Cardiac muscle cell (in vitro differentiated cells and primary cell): Measurements from ENCODE around the gene PSME4. TPM values are rescaled to one million over a fixed set of nuclear protein-coding genes. Genes with fewer than 3 reads are reported as not detected.

Experiments
- DNase-seq, 2 donors: peaks; one replicate each; pipeline versions ENCODE4 v3.0.0 to v3.0.0-alpha.2; 2010 to 2017; ENCODE audit warnings: low read depth in 1 of 2, low spot score in 1 of 2
- H3K27ac ChIP-seq: fragments of 200-600 bp; sonication (generic); 2 replicates; pipeline ENCODE4 v1.5.1; 2016
- H3K27me3 ChIP-seq: fragments of 200-600 bp; sonication (generic); 2 replicates; pipeline ENCODE4 v1.6.0; 2016; ENCODE audit warnings: control low read depth
- H3K36me3 ChIP-seq: fragments of 200-600 bp; sonication (generic); 2 replicates; pipeline ENCODE4 v1.5.1; 2016; ENCODE audit warnings: control low read depth
- H3K4me1 ChIP-seq: fragments of 200-600 bp; sonication (generic); 2 replicates; pipeline ENCODE4 v1.8.1; 2017; ENCODE audit warnings: low read depth, mild to moderate bottlenecking, mixed run types
- H3K4me3 ChIP-seq: fragments of 200-600 bp; sonication (generic); 2 replicates; pipeline ENCODE4 v1.5.1; 2016; ENCODE audit warnings: mild to moderate bottlenecking
- H3K9me3 ChIP-seq: fragments of 200-600 bp; sonication (generic); 2 replicates; pipeline ENCODE4 v1.5.1; 2017; ENCODE audit warnings: low read depth, mild to moderate bottlenecking, control low read depth
- polyA plus RNA-seq: library from polyadenylated mRNA; unstranded; fragments of >200 nt; fragmentation: Nextera tagmentation; extraction: Ambion mirVana; gene quantifications from 2 replicates; pipeline ENCODE4 v1.2.1, GENCODE V29; 2016
- total RNA-seq: library from RNA; depleted of rRNA; stranded (reverse); fragments of >200 nt; gene quantifications from 2 replicates; pipeline ENCODE4 v1.2.3, GENCODE V29; 2016
- TF ChIP-seq, protein P1 (sequence below): IDR thresholded peaks from 2 replicates; pipeline ENCODE4 v1.5.1; 2012; ENCODE audit warnings: low read depth, mild to moderate bottlenecking, low read length

The PSME4 gene
- total and polyA plus RNA-seq, 2 experiments from 2014 or later: 8.7 to 27.6 TPM

DNA sequence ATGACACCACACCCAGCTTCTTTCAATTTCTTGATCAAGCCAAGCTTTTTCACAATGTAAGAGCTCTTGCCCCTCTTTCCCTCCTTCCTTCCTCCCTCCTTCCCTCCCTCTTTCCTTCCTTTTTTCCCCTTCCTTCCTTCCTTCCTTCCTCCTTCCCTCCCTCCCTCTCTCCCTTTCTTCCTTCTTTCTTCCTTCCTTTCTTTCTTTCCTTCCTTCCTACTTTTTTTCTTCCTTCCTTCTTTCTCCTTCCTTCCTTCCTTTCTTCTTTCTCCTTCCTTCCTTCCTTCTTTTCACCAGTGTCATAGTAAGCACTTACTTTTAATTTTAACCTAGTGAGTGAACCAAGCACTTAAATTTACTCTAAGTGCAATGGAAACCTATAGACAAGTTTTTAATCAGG lies 21.2 kb upstream of the PSME4 start:
- Histone ChIP-seq H3K36me3 (no peaks in the 10 kb centered on the region), H3K27me3 (no peaks in the 10 kb centered on the region), H3K27ac (no peak overlapping the region), H3K4me3 (no peak overlapping the region), H3K9me3 (no peaks in the 10 kb centered on the region), H3K4me1 (no peaks in the 10 kb centered on the region)
- TF ChIP-seq, protein P1, sequence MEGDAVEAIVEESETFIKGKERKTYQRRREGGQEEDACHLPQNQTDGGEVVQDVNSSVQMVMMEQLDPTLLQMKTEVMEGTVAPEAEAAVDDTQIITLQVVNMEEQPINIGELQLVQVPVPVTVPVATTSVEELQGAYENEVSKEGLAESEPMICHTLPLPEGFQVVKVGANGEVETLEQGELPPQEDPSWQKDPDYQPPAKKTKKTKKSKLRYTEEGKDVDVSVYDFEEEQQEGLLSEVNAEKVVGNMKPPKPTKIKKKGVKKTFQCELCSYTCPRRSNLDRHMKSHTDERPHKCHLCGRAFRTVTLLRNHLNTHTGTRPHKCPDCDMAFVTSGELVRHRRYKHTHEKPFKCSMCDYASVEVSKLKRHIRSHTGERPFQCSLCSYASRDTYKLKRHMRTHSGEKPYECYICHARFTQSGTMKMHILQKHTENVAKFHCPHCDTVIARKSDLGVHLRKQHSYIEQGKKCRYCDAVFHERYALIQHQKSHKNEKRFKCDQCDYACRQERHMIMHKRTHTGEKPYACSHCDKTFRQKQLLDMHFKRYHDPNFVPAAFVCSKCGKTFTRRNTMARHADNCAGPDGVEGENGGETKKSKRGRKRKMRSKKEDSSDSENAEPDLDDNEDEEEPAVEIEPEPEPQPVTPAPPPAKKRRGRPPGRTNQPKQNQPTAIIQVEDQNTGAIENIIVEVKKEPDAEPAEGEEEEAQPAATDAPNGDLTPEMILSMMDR: no peak
- DNase-seq: no peak

DNA sequence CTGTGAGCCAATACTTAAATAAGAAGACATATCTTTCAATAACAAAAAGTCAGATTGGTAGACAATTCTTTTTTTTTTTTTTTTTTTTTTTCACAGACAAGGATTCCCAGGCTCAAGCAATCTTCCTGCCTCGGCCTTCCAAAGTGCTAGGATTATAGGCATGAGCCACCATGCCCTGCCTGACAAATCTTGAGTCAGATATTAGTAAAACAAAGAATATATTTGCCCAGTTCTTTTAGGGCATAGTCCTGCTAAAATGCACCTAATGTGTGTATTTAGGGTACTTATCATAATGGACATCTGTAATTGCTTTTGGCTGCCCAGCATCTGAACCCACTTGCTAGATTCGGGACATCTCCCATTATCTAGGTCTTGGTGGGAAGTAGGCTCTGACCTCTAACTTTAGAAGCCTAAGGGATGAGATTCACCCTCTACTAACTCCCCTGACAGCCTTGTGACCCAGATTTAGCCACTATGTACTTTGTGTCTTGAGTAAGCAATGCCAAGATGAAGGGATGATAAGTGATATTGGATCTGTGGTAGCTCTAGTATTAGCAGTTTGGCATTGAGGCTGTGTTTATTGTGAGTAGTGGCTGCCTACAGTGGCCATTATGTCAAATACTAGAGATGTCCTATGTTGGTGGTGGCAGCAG lies 18.5 kb upstream of the PSME4 start:
- no peak overlapping the region for H3K4me3 ChIP-seq
- no peak for DNase-seq
- H3K27me3 ChIP-seq: no peaks in the 10 kb centered on the region
- TF ChIP-seq, protein P1: no peak
- H3K9me3 ChIP-seq: no peaks in the 10 kb centered on the region
- H3K27ac ChIP-seq: no peak overlapping the region
- no peaks in the 10 kb centered on the region for H3K36me3 ChIP-seq
- H3K4me1 ChIP-seq: no peaks in the 10 kb centered on the region

DNA sequence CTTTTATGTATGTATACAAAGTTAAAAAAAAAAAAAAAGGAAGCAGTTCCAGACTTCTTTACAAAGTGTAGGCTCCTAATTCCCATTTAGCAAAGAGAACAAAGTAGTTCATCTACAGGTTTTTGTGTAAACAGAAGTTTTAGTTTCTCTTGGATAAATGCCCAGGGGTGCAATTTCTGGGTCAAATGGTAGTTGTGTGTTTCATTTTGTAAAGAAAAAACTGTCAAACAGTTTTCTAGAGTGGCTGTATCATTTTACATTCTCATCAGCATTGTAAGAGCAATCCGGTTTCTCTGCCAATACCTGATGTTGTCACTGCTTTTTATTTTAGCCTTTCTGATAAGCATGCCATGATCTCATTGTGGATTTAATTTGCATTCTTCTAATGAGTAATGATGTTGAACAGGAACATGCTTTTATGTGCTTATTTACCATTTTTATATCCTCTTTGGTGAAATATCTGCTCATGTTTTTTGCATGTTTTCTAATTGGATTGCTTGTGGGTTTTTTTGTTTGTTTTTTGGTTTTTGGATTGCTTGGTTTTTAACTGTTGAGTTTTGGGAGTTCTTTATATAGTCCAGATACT lies 16.6 kb upstream of the PSME4 start:
- Histone ChIP-seq H3K36me3 (no peaks in the 10 kb centered on the region), H3K27me3 (no peaks in the 10 kb centered on the region), H3K4me3 (no peak overlapping the region), H3K4me1 (no peaks in the 10 kb centered on the region), H3K27ac (no peak overlapping the region), H3K9me3 (no peaks in the 10 kb centered on the region)
- peak in 1 of 2 donors; percentile 52 for DNase-seq
- TF ChIP-seq, protein P1: no peak

DNA sequence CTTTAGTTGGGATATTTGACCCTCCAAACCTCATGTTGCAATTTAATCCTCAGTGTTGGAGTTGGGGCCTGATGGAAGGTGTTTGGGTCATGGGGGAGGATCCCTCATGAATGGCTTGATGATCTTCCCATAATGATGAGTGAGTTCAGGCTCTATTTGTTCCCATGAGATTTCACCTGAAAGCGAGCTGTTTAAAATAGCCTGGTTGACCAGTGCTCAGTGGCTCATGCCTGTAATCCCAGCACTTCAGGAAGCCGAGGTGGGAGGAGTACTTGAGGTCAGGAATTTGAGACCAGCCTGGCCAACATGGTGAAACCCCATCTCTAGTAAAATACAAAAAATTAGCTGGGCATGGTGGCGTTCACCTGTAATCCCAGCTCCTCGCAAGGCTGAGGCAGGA lies 14.9 kb upstream of the PSME4 start:
- TF ChIP-seq, protein P1: no peak
- no peak overlapping the region for H3K4me3 ChIP-seq
- no peaks in the 10 kb centered on the region for H3K4me1 ChIP-seq
- H3K36me3 ChIP-seq: no peaks in the 10 kb centered on the region
- H3K9me3 ChIP-seq: no peaks in the 10 kb centered on the region
- H3K27me3 ChIP-seq: no peaks in the 10 kb centered on the region
- H3K27ac ChIP-seq: no peak overlapping the region
- no peak for DNase-seq

DNA sequence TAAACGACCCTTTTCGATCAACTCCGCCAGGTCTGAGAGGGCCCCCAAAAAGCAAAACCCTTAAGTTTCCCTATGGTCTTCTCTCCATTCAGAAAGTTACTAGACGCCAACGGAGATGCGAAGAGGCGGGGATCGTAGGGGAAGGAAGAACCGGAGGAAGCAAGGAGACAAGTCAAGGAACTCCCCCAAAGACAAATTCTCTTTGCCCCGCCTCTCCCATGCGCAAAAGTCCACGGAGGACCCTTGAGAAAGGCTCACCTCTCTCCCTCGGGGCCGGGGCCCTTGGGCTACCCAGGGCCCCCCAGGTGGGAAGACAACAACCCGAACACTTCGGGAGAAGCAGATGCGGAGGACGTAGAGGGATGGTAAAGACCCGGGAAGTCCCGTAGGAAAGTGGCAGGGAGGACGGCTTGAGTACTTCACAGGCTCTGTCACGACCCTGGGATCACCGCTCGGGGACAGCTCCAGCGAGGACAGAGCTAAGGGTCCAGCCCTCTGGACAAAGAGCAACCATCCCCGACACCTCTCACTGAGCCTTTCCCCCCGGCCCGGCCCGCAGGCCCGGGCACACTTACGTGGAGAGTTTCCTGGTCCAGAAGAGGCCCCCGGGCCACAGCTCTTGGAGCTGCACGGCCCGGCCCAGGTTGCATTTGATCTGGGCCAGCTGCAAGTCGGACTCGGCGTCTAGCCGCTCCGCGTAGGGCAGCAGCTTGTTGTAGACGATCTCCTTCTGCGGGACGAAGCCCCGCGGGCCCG lies 647 bp downstream of the PSME4 start:
- TF ChIP-seq, protein P1: no peak
- DNase-seq: peak; percentile 55 to 72
- Histone ChIP-seq H3K36me3 (no peaks in the 10 kb centered on the region), H3K27me3 (no peaks in the 10 kb centered on the region), H3K4me3 (peak overlapping the region; percentile 85), H3K4me1 (peaks cover 9% of the 10 kb centered on the region), H3K9me3 (no peaks in the 10 kb centered on the region), H3K27ac (peak overlapping the region; percentile 95)
